ENCODE data around the gene NAE1.

The NAE1 gene

DNA sequence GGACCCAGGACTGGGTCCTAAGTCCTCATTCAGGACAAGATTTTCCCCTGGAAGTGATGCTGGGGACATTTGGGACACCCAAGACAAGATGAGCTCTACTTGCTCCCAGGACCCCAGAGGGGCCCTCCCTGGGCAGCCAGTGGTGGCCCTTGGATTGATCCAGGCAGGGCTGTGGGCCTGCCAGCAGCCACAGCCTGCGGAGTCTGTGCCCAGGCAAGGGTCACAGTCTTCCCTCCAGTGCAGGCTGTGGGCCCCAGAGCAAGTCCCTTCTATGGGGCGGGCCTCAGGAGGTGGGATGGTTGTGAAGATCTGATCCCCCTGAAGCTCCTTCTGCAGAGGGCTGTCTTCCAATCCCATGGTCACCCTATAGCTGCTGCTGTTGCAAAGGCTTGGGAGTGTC lies 26.0 kb upstream of the NAE1 start:
- TF ChIP-seq GATA2 (IDR thresholded peaks at IDR 0.05; ENCODE audit: low read depth, low read length) (no peak), GATA3 (IDR thresholded peaks at IDR 0.05; ENCODE audit: low read depth, low read length) (no peak)

DNA sequence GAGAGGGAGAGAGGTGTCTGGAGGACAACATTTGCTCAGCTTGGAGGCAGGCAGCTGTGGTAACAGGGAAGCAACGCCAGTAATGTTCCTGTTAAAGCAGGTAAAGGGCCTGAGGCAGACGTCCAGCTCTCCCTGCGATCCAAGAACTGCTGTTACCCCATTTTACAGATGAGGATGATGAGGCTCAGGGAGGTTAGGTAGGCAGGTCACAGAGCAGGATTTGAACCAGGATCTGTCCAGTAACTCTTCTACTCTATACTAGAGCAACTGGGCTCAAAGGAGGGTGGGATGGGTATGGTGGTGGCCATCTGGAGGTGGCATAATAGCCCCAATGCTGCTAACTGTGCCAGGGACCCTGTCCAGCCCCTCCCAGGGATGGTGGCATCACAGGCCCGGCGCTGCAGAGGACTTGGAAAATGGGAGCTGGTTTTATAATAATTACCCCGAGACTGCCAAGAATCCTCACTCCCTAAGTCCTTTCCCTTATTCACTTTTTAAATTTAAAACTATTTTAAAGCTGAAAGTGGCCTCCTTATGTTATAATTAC lies 25.5 kb upstream of the NAE1 start:
- no peak for TF ChIP-seq GATA3 (IDR thresholded peaks at IDR 0.05; ENCODE audit: low read depth, low read length)
- no peak for TF ChIP-seq GATA2 (IDR thresholded peaks at IDR 0.05; ENCODE audit: low read depth, low read length)

DNA sequence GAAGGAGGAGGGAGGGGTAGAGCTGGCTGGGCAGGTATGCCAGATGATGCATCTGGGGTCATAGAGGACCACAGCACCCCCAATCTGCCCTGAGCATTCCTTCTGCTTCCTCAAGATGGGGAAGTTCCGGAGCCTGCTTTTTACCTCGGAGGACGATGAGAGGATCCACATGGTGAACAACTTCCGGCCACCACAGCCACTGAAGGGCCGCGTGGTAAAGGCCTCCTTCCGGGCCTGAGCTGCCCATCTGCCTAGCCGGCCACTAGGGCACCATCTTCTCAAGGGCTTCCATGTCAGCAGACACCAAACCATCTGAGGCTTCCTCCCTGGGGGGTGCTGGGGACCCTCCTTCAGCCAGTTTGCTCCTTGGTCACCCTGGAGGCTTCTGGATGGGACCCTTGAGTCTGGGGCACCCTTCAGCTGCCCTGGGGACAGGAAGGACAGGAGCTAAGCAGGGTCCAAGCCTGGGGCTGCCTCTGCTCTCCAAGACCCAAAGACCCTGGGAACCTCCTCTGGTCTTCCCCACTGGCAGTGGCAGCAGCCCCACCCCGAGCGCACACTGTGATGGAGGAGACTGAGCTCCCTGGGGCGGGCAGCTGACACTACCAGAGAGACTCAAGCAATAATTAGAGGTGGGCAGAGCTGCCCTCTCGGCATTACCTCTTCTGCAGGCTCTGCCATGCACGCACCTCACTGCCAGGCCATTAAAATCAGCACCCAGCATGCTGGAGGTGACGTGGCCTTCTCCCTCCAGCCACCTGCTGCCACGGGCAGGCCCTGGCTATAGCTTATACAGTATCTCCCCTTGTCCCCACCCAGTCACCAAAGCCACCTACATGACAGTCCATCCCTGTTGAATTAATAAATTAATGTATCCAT lies 22.7 kb upstream of the NAE1 start:
- TF ChIP-seq GATA2 (IDR thresholded peaks at IDR 0.05; ENCODE audit: low read depth, low read length) (no peak), GATA3 (IDR thresholded peaks at IDR 0.05; ENCODE audit: low read depth, low read length) (no peak)

DNA sequence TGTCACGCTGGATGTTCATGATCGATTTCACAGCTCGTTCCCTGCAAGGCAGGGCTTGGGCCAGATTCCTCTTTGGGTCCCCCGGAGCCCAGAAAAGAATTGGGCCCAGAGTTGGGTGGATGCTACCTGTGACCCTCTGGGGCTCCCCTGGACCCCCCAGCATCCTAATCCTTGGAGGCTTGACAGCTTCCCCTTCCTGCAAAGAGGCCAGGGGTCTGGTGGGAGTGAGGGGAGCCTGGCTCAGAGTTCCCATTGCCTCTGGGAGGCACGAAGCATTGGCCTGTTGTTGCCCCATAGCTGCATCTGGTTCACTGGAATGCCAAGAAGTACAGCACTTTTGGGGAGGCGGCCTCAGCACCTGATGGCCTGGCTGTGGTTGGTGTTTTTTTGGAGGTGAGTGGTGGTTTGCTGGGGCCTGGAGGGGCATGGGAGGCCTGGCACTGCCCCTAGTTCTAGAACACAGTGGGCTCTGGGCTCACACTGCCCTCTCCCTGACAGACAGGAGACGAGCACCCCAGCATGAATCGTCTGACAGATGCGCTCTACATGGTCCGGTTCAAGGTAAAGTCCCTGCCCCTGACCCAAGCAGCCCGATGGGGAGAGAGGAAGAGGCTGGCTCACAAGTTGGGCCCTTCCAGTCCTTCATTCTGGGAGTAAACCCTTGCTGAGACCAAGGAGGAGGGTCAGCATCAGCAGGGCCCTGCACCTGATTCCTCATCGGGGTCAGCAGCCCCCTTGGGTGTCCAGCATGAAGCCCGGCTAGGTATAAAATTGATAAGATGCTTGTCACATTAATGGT lies 20.6 kb upstream of the NAE1 start:
- TF ChIP-seq GATA2 (IDR thresholded peaks at IDR 0.05; ENCODE audit: low read depth, low read length) (no peak), GATA3 (IDR thresholded peaks at IDR 0.05; ENCODE audit: low read depth, low read length) (no peak)

DNA sequence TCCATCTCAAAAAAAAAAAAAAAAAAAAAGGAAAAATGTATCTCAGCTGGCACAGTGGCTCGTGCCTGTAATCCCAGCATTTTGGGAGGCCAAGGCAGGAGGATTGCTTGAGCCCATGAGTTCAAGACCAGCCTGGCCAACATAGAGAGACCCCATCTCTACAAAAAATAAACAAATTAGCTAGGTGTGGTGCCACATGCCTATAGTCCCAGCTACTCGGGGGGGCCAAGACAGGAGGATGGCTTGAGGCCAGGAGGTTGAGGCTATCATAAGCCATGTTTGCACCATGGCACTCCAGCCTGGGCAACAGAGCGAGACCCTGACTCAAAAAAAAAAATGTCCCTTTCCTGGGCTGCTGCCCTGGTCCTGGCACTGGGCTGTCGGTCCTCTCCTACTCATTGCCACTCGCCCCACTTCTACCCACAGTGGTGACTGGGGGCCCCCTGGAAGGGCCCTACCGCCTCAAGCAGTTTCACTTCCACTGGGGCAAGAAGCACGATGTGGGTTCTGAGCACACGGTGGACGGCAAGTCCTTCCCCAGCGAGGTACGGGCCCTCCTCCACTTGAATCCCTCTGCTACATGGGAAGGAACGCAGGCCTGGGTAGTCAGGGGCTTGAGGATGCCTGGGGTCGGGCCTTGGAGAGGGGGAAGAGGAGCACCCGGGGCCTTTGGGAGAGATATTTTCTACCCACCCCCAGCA lies 19.5 kb upstream of the NAE1 start:
- TF ChIP-seq GATA3 (IDR thresholded peaks at IDR 0.05; ENCODE audit: low read depth, low read length) = no peak

DNA sequence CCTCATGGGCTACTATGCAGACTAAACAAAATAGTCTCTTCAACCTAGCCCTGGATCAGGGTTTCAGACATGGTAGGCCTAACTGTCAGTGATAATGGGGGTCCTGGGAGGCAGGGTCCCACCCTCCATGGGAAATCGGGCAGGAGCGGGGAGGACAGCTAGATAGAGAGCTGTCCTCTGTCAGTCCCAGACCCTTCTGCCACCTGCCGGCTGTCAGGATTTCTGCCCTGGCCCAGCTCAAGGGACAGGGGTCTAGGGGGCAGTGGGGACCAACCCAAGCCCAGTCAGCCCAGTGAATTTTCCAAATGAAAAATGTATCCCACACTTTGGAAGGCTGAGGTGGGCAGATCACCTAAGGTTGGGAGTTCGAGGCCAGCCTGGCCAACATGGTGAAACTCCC lies 18.8 kb upstream of the NAE1 start:
- TF ChIP-seq GATA2 (IDR thresholded peaks at IDR 0.05; ENCODE audit: low read depth, low read length) (no peak), GATA3 (IDR thresholded peaks at IDR 0.05; ENCODE audit: low read depth, low read length) (no peak)

DNA sequence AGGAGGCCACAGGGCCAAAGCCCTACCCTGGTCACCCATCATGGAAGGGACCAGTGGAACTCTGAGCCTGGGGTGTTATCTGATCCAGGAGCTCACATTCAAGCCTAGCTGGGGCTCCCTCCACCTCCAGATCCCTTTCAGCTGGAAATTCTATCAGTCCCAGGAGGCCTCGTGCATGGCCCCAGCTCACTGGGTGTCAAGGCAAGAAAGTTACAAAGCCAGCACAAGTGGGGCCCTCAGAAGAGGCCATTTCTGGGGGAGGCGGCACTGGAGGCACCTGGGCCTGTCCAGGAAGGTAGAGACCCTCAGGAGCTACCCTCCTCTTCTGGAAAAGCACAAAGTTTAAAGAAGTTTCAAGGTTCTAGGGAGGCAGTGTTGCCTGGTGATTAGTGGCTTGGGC lies 18.2 kb upstream of the NAE1 start:
- TF ChIP-seq GATA3 (IDR thresholded peaks at IDR 0.05; ENCODE audit: low read depth, low read length) (no peak), GATA2 (IDR thresholded peaks at IDR 0.05; ENCODE audit: low read depth, low read length) (no peak)

DNA sequence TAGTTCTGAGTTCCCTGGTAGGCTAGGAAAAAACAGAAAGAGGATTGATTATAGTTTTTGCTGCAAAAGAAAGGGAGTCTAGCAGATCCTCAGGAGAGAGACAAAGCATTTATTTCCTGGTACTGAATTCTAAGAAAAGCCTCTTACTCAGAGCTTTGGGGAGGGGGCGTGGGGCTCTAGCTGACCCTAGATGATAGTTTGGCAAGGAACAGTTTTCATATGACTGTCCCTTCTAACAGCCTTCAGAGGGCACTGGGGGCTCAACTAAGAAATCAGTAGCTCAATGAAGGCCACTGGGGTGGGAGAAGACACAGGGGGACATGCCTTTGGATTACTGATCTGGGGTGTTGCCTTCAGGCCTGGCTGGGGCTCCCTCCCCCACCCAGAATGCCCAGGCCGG lies 17.4 kb upstream of the NAE1 start:
- no peak for TF ChIP-seq GATA3 (IDR thresholded peaks at IDR 0.05; ENCODE audit: low read depth, low read length)
- no peak for TF ChIP-seq GATA2 (IDR thresholded peaks at IDR 0.05; ENCODE audit: low read depth, low read length)

DNA sequence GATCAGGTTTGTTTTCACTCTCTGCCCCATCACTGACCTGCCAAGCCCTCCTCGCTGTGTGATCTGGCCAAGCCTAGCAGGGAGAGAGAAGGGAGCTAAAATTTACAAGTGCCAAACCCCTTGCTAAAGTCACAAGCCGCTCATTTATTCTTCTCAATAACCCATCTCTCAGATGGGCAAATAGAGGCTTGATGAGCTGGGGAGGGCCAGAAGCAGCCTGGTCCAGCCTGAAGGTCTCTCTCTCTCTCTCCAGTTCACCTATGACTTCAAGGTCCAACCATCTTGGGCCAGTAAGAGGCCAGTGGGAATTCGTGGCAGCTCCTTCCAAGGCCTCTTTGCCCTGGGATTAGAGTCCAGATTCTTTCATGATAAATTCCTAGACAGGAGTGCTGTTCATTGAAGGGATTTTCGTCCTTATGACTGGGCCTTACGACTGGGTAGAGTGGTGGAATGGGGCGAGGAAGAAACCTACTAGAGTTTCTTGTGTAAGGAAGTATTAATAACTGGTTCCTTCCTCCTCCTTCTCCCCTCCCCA lies 16.8 kb upstream of the NAE1 start:
- TF ChIP-seq GATA2 (IDR thresholded peaks at IDR 0.05; ENCODE audit: low read depth, low read length) (no peak), GATA3 (IDR thresholded peaks at IDR 0.05; ENCODE audit: low read depth, low read length) (no peak)

DNA sequence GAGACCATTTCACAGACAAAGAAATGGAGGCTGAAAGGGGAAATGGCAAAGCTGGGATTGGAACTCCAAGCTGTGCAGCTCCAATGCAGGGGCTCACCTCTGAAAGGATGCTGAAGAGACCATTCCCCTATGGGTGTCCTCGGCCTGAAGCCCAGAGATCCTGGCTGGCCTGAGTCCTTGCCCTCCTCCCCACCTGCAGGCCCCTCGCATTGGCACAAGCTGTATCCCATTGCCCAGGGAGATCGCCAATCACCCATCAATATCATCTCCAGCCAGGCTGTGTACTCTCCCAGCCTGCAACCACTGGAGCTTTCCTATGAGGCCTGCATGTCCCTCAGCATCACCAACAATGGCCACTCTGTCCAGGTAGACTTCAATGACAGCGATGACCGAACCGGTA lies 16.1 kb upstream of the NAE1 start:
- TF ChIP-seq GATA3 (IDR thresholded peaks at IDR 0.05; ENCODE audit: low read depth, low read length) (no peak), GATA2 (IDR thresholded peaks at IDR 0.05; ENCODE audit: low read depth, low read length) (no peak)

DNA sequence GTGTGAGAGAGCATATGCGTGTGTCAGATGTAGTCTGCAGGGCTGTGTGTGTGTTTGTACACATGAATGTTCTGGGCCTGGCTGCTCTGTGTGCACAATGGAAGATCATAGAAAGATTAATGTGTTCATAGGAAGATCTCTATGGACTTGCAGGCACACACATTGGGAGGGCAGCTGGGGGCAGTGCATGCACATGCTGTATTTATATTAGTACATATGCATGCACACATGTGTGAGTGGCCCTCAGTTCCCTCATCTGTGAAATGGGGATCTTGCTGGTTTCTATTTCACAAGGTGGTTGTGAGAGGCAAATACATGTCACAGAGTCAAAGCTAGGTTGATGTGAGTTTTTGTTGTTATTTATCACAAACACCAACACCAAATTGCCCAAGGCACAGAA lies 15.5 kb upstream of the NAE1 start:
- TF ChIP-seq GATA2 (IDR thresholded peaks at IDR 0.05; ENCODE audit: low read depth, low read length) (no peak), GATA3 (IDR thresholded peaks at IDR 0.05; ENCODE audit: low read depth, low read length) (no peak)

DNA sequence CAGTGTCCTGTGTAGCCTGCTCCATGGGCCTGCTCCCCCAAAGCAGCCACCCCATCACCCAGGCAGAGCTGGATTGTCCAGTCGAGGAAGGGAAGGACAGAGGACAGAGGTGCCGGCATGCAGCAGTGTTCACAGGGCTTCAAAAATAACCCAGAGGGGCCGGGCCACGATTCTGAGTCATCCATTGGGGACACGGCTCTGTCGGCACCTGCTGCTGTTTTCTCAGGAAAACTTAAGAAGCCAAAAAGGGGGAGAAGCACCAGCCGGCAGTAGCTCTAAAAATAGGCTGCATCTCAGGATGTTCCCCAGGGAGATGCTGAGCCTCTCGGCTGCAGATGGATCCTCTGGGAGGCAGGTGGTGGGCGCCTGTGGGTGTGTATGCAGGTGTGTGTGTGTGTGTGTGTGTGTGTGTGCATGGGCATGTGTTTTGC lies 15.0 kb upstream of the NAE1 start:
- no peak for TF ChIP-seq GATA3 (IDR thresholded peaks at IDR 0.05; ENCODE audit: low read depth, low read length)
- TF ChIP-seq GATA2 (IDR thresholded peaks at IDR 0.05; ENCODE audit: low read depth, low read length) = no peak

DNA sequence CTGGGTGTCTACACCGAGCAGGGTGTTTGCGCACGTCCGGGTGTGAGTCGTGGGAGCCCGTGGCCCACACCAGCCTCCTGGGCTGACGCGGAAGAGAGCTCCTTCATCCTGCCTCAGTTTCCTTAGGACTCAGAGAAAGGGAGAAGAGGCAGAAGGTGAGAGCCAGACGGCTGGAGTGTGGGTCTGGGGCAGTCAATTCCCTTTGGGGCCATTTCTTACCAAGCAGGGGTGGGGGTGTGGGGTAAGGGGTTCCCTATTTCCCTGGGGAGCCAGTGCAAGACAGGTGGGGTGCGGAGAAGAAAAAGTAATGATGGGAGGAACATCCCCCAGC lies 14.3 kb upstream of the NAE1 start:
- TF ChIP-seq GATA2 (IDR thresholded peaks at IDR 0.05; ENCODE audit: low read depth, low read length) (no peak), GATA3 (IDR thresholded peaks at IDR 0.05; ENCODE audit: low read depth, low read length) (no peak)
